ENCODE measurements around the gene TEF. TPM values are rescaled to one million over a fixed set of nuclear protein-coding genes. Genes with fewer than 3 reads are reported as not detected.

TEF gene
- total and polyA plus RNA-seq, 9 of the 15 experiments (the other 6 are each of a cell fraction or from before 2014, with no cell fraction given), result 0.04 to 3.1 (median 1.2) TPM

GRCh38 chr22:41367039-41367679 lies 14.6 kb upstream of the TEF start (continued):
- no peak for TF ChIP-seq HOMEZ (CRISPR knock-in tag; IDR thresholded peaks at IDR 0.05)
- TF ChIP-seq ZFP36 (IDR thresholded peaks at IDR 0.05; ENCODE audit: low read depth, low read length, partially characterized antibody), result peak; percentile 5
- peak; percentile 56 for TF ChIP-seq RBFOX2 (IDR thresholded peaks at IDR 0.05; ENCODE audit: low read depth, low read length)
- no peak for TF ChIP-seq ZNF277 (CRISPR knock-in tag; IDR thresholded peaks at IDR 0.05; ENCODE audit: borderline replicate concordance)
- TF ChIP-seq MXI1 (IDR thresholded peaks at IDR 0.05; ENCODE audit: low read depth, low read length), result 0 out of 2 replicates have a peak, but pooled peaks have one; percentile 27
- no peak for TF ChIP-seq ATF1 (CRISPR knock-in tag; IDR thresholded peaks at IDR 0.05)
- TF ChIP-seq ATF1 (tag; IDR thresholded peaks at IDR 0.05), result peak; percentile 21; the same call in 1 of the 2 replicates
- TF ChIP-seq ZNF77 (CRISPR knock-in tag; IDR thresholded peaks at IDR 0.05), result no peak
- TF ChIP-seq CTCFL (IDR thresholded peaks at IDR 0.05; ENCODE audit: borderline replicate concordance, insufficient read depth, low read depth, low read length, poor library complexity, severe bottlenecking), result peak; percentile 43
- peak; percentile 40; the same call in 1 of the 2 replicates for TF ChIP-seq POLR2AphosphoS5 (IDR thresholded peaks at IDR 0.05; ENCODE audit: control insufficient read depth, insufficient read depth, low read depth, low read length)
- peak; percentile 100 for TF ChIP-seq USF1 (CRISPR knock-in tag; IDR thresholded peaks at IDR 0.05)
- peak; percentile 95 for TF ChIP-seq MAX (CRISPR knock-in tag; IDR thresholded peaks at IDR 0.05)
- no peak for TF ChIP-seq GTF2E2 (tag; IDR thresholded peaks at IDR 0.05)
- no peak for TF ChIP-seq NCOA2 (IDR thresholded peaks at IDR 0.05; ENCODE audit: partially characterized antibody in 2 of 2)
- 0 out of 2 replicates have a peak, but pooled peaks have one; percentile 40 for TF ChIP-seq ZFX (CRISPR knock-in tag; IDR thresholded peaks at IDR 0.05)
- TF ChIP-seq TFAP4 (CRISPR knock-in tag; IDR thresholded peaks at IDR 0.05; ENCODE audit: borderline replicate concordance), result peak; percentile 93
- peak; percentile 51 for TF ChIP-seq HMGN3 (IDR thresholded peaks at IDR 0.05; ENCODE audit: borderline replicate concordance, extremely low read depth, insufficient read length, low read depth, low read length)
